ENCODE results near the gene POU2AF2. TPM values are rescaled to one million over a fixed set of nuclear protein-coding genes. Genes with fewer than 3 reads are reported as not detected.

POU2AF2 gene
- total and polyA plus RNA-seq, 2 of the 8 experiments (the other 6 are each of a cell fraction or from before 2014, with no cell fraction given) = not detected

GRCh38 chr11:111237926-111238325, 7.6 kb upstream of the POU2AF2 start (continued):
- TF ChIP-seq RAD21 (IDR thresholded peaks at IDR 0.05 in 1 of 2, conservative IDR thresholded peaks at IDR 0.05 in 1 of 2; ENCODE audit: low read depth in 2 of 2, low read length in 2 of 2) (no peak), EZH2 (IDR thresholded peaks at IDR 0.05; ENCODE audit: low read depth, low read length, severe bottlenecking) (no peak)

Measured in H1 (cell line).